ENCODE data around the gene CKS1B. TPM values are rescaled to one million over a fixed set of nuclear protein-coding genes. Genes with fewer than 3 reads are reported as not detected.

Gene CKS1B
- total and polyA plus RNA-seq, 3 experiments from 2014 or later = 46.8 to 126 (median 125) TPM

DNA sequence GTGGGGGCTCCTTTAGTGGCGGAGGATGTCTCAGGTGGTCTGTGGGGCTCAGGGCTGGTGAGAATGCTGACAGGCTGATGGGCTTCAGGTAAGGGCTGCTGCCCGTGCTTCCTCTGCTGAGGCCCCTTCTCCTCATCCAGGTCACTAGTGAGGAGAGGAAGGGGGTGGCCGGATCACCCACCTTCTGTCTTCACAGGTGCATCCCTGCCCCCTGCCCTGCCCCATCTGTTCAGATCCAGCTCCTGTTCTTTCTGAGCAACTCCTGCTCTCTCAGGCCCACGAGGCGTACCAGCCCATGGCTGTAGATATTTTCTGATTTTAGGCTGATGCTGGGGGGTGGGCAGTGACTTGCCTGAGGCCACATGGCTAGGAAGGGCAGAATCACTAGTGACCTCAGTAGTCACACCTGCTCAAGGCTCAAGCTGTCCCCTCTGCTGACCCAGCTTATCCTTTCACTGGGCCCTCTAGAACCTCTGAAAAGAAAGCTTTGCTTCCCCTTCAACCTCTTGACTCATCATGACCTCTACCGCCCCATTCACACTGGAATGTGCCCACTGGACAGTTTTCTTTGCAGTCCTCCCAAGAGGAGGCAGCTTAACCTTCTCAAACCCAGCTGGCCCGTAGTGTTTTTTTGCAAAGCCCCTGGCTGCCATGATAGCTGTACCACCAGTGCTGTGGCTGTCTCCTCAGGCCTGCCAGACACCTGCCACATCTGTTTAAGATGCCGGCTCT, 44.3 kb downstream of the CKS1B start:
- H3K4me1 ChIP-seq (ENCODE audit: insufficient read depth, low read length) = peaks cover 49% of the 10 kb centered on the region
- H3K36me3 Mint-ChIP-seq = peaks cover 0 to 13% (median 0%) of the 10 kb centered on the region in 3 donors
- ChIA-PET CTCF (interaction anchor here (1.0 to 16.7 kb wide), 11 partner anchors 20 to 79 kb away, joined by 3 to 207 read pairs (median 22); partner anchors contain the start of genes ADAM15, CKS1B, EFNA4 and FLAD1), POLR2A (no interaction called here)
- H3K4me3 Mint-ChIP-seq = peak overlapping the region in 1 of 7 donors; percentile 41
- H3K4me1 Mint-ChIP-seq = peaks cover 30 to 38% (median 37%) of the 10 kb centered on the region in 3 donors
- no peaks in the 10 kb centered on the region for H3K27me3 Mint-ChIP-seq
- no peaks in the 10 kb centered on the region for H3K9me3 Mint-ChIP-seq
- DNase-seq = no peak
- H3K9me3 ChIP-seq (ENCODE audit: low read length) = no peaks in the 10 kb centered on the region
- no peaks in the 10 kb centered on the region for H3K27me3 ChIP-seq (ENCODE audit: insufficient read depth, low read length, poor library complexity, severe bottlenecking)
- H3K27ac Mint-ChIP-seq = peak overlapping the region in 4 of 8 donors; percentile 32 to 76 (median 64)
- H3K27ac ChIP-seq (ENCODE audit: low read depth, low read length) = no peak overlapping the region
- peaks cover 12% of the 10 kb centered on the region for H3K36me3 ChIP-seq (ENCODE audit: insufficient read depth, low read length)
- H3K4me3 ChIP-seq (ENCODE audit: low read length) = no peak overlapping the region

DNA sequence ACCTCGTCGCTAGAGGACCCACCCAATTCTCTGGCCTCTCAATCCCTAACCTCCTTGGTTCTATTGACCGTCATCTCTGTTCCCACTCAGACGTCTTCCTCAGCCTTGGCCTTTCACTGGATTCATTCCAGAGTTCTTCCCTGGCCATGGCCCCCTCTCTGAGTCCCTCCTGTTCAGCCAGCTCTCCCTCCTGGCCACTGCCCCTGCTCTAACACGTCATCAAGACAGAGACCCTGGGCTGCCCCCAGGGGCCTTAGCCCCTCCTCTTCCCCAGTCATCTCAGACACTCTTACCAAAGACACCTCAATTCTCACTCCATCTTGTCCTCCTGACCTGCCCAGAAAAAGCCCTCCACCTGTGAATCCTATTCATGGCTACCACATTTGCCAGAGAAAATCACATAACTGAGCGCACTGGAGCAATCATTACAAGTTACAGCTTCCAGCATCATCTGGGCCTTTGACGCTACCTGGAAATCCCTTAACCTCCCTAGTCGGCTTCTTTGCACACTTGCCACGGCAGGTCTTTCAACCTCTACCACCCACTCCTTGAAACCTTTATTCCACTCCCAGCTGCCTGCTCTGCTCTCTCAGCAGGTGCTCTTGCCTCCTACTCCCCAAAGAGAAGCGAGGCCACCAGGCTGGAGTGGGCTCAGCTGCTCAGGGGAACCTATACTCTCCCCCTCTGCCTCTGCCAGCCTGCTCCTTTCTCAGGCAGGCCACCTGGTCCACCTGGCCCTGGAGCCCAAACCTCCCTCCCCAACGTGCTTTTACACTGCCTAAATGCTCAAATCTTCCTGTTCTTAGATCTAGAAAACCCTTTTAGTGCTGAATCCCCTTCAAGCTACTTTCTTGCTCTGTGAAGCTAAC, 45.1 kb downstream of the CKS1B start:
- no peaks in the 10 kb centered on the region for H3K9me3 Mint-ChIP-seq
- ChIA-PET POLR2A (no interaction called here), CTCF (interaction anchor here (1.0 to 16.7 kb wide), 7 partner anchors 10 to 66 kb away, joined by 3 to 207 read pairs (median 42); partner anchors contain the start of genes ADAM15, CKS1B, EFNA4 and LENEP)
- H3K36me3 ChIP-seq (ENCODE audit: insufficient read depth, low read length) = peaks cover 6% of the 10 kb centered on the region
- H3K27ac ChIP-seq (ENCODE audit: low read depth, low read length) = no peak overlapping the region
- H3K4me1 ChIP-seq (ENCODE audit: insufficient read depth, low read length) = peaks cover 40% of the 10 kb centered on the region
- no peaks in the 10 kb centered on the region for H3K9me3 ChIP-seq (ENCODE audit: low read length)
- peak overlapping the region in 3 of 7 donors; percentile 5 to 41 (median 13) for H3K4me3 Mint-ChIP-seq
- no peaks in the 10 kb centered on the region for H3K27me3 Mint-ChIP-seq
- H3K27ac Mint-ChIP-seq = peak overlapping the region in 7 of 8 donors; percentile 47 to 82 (median 64)
- peaks cover 22 to 30% (median 30%) of the 10 kb centered on the region in 3 donors for H3K4me1 Mint-ChIP-seq
- H3K36me3 Mint-ChIP-seq = peaks cover 0 to 8% (median 0%) of the 10 kb centered on the region in 3 donors
- H3K27me3 ChIP-seq (ENCODE audit: insufficient read depth, low read length, poor library complexity, severe bottlenecking) = no peaks in the 10 kb centered on the region
- no peak for DNase-seq
- H3K4me3 ChIP-seq (ENCODE audit: low read length) = no peak overlapping the region

GRCh38 chr1:155022136-155022926, 47.9 kb downstream of the CKS1B start:
- H3K4me1 Mint-ChIP-seq = peaks cover 11 to 14% (median 12%) of the 10 kb centered on the region in 3 donors
- Histone ChIP-seq H3K4me3 (ENCODE audit: low read length) (no peak overlapping the region), H3K4me1 (ENCODE audit: insufficient read depth, low read length) (peaks cover 13% of the 10 kb centered on the region), H3K27ac (ENCODE audit: low read depth, low read length) (no peak overlapping the region), H3K27me3 (ENCODE audit: insufficient read depth, low read length, poor library complexity, severe bottlenecking) (no peaks in the 10 kb centered on the region), H3K9me3 (ENCODE audit: low read length) (no peaks in the 10 kb centered on the region), H3K36me3 (ENCODE audit: insufficient read depth, low read length) (no peaks in the 10 kb centered on the region)
- no peaks in the 10 kb centered on the region for H3K36me3 Mint-ChIP-seq
- no peaks in the 10 kb centered on the region for H3K27me3 Mint-ChIP-seq
- DNase-seq = no peak
- H3K27ac Mint-ChIP-seq = peak overlapping the region in 3 of 8 donors; percentile 38 to 77 (median 74)
- ChIA-PET POLR2A (interaction anchor here (0.5 kb wide), 1 partner anchor 723 kb away, joined by 3 read pairs; no protein-coding TSS in a partner anchor), CTCF (interaction anchor here (0.8 to 16.7 kb wide), 5 partner anchors 14 to 63 kb away, joined by 3 to 207 read pairs (median 3); partner anchors contain the start of genes ADAM15, LENEP, PYGO2 and ZBTB7B)
- no peak overlapping the region for H3K4me3 Mint-ChIP-seq
- no peaks in the 10 kb centered on the region for H3K9me3 Mint-ChIP-seq

DNA sequence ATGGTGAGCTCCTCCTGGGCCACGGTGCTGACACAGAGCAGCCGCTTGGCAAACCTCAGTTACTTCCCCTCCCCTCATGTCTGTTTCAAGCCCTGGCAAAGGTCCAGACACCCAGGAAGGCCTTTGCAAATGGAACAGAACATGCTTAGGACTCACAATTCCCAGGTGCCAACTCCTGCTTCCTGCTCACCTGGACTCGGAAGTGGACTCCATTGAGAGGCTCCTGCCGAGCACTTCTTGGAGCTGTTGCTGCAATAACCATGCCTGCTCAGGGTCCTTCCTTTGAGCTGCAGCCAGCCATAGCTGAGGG, 48.4 kb downstream of the CKS1B start:
- no peak overlapping the region for H3K27ac Mint-ChIP-seq
- H3K4me3 Mint-ChIP-seq = no peak overlapping the region
- H3K36me3 Mint-ChIP-seq = no peaks in the 10 kb centered on the region

DNA sequence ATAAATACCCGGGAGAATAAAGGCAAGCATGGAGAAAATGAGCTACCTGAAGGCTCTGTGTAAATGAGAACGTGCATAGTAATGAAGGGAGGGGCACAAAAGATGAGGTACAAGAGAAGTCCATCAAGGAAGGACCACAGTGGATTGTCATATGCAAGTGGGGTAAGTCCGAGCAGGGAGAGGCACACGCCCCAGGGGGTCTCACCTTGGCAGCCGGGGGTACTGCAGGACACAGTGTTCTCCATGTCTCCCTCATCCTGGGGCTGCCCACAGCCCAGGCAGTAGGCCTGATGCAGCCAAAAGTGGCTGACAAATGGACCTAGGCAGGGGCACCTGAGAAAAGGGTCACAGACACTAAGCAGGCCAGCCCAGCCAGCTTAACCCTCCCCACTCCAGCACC, 49.1 kb downstream of the CKS1B start:
- ChIA-PET POLR2A (no interaction called here), CTCF (interaction anchor here (0.9 kb wide), 1 partner anchor 63 kb away, joined by 3 read pairs; the partner anchor contains the start of gene PYGO2)
- Histone ChIP-seq H3K27ac (ENCODE audit: low read depth, low read length) (no peak overlapping the region), H3K36me3 (ENCODE audit: insufficient read depth, low read length) (no peaks in the 10 kb centered on the region), H3K9me3 (ENCODE audit: low read length) (no peaks in the 10 kb centered on the region), H3K27me3 (ENCODE audit: insufficient read depth, low read length, poor library complexity, severe bottlenecking) (no peaks in the 10 kb centered on the region), H3K4me1 (ENCODE audit: insufficient read depth, low read length) (peaks cover 2% of the 10 kb centered on the region), H3K4me3 (ENCODE audit: low read length) (no peak overlapping the region)
- no peaks in the 10 kb centered on the region for H3K9me3 Mint-ChIP-seq
- no peaks in the 10 kb centered on the region for H3K27me3 Mint-ChIP-seq
- H3K4me3 Mint-ChIP-seq = no peak overlapping the region
- H3K27ac Mint-ChIP-seq = no peak overlapping the region
- no peak for DNase-seq
- H3K36me3 Mint-ChIP-seq = no peaks in the 10 kb centered on the region
- peaks cover 4 to 6% (median 5%) of the 10 kb centered on the region in 3 donors for H3K4me1 Mint-ChIP-seq

More for the DNA sequence above, 48.4 kb downstream of the CKS1B start:
- no peaks in the 10 kb centered on the region for H3K9me3 ChIP-seq (ENCODE audit: low read length)
- H3K4me1 ChIP-seq (ENCODE audit: insufficient read depth, low read length) = peaks cover 10% of the 10 kb centered on the region
- CTCF ChIA-PET = interaction anchor here (0.9 to 16.7 kb wide), 4 partner anchors 15 to 62 kb away, joined by 3 to 207 read pairs (median 3); partner anchors contain the start of genes ADAM15, LENEP, PYGO2 and ZBTB7B
- POLR2A ChIA-PET = interaction anchor here (0.5 kb wide), 1 partner anchor 722 kb away, joined by 3 read pairs; no protein-coding TSS in a partner anchor
- no peaks in the 10 kb centered on the region for H3K27me3 ChIP-seq (ENCODE audit: insufficient read depth, low read length, poor library complexity, severe bottlenecking)
- H3K9me3 Mint-ChIP-seq = no peaks in the 10 kb centered on the region
- no peak overlapping the region for H3K27ac ChIP-seq (ENCODE audit: low read depth, low read length)
- DNase-seq = no peak
- peaks cover 6 to 10% (median 7%) of the 10 kb centered on the region in 3 donors for H3K4me1 Mint-ChIP-seq
- no peaks in the 10 kb centered on the region for H3K27me3 Mint-ChIP-seq
- no peak overlapping the region for H3K4me3 ChIP-seq (ENCODE audit: low read length)
- H3K36me3 ChIP-seq (ENCODE audit: insufficient read depth, low read length) = no peaks in the 10 kb centered on the region

- Mint-ChIP-seq H3K36me3 (no peaks in the 10 kb centered on the region), H3K27me3 (peaks cover 3 to 6% of the 10 kb centered on the region in 2 donors), H3K27ac (no peak overlapping the region), H3K4me3 (no peak overlapping the region), H3K4me1 (peaks cover under 1 to 5% (median 3%) of the 10 kb centered on the region in 3 donors), H3K9me3 (no peaks in the 10 kb centered on the region)
- Histone ChIP-seq H3K27me3 (ENCODE audit: insufficient read depth, low read length, poor library complexity, severe bottlenecking) (no peaks in the 10 kb centered on the region), H3K4me3 (ENCODE audit: low read length) (no peak overlapping the region), H3K27ac (ENCODE audit: low read depth, low read length) (no peak overlapping the region), H3K36me3 (ENCODE audit: insufficient read depth, low read length) (no peaks in the 10 kb centered on the region), H3K9me3 (ENCODE audit: low read length) (no peaks in the 10 kb centered on the region), H3K4me1 (ENCODE audit: insufficient read depth, low read length) (no peaks in the 10 kb centered on the region)
- ChIA-PET POLR2A (no interaction called here), CTCF (interaction anchor here (0.7 to 1.6 kb wide), 3 partner anchors 20 to 37 kb away, joined by 3 to 4 read pairs (median 4); partner anchors contain the start of gene ADAM15)
- no peak for DNase-seq
Measured at GRCh38 chr1:155024315-155024714, 49.8 kb downstream of the CKS1B start.

- ChIA-PET CTCF (interaction anchor here (1.6 kb wide), 2 partner anchors 9 to 25 kb away, joined by 4 to 7 read pairs; partner anchors contain the start of gene ADAM15), POLR2A (no interaction called here)
- Mint-ChIP-seq H3K4me1 (peaks cover 0 to 2% (median 0%) of the 10 kb centered on the region in 3 donors), H3K36me3 (no peaks in the 10 kb centered on the region), H3K9me3 (no peaks in the 10 kb centered on the region), H3K4me3 (no peak overlapping the region), H3K27me3 (peaks cover 6 to 7% of the 10 kb centered on the region in 2 donors), H3K27ac (no peak overlapping the region)
- Histone ChIP-seq H3K27me3 (ENCODE audit: insufficient read depth, low read length, poor library complexity, severe bottlenecking) (no peaks in the 10 kb centered on the region), H3K4me3 (ENCODE audit: low read length) (no peak overlapping the region), H3K36me3 (ENCODE audit: insufficient read depth, low read length) (no peaks in the 10 kb centered on the region), H3K9me3 (ENCODE audit: low read length) (no peaks in the 10 kb centered on the region), H3K27ac (ENCODE audit: low read depth, low read length) (no peak overlapping the region), H3K4me1 (ENCODE audit: insufficient read depth, low read length) (no peaks in the 10 kb centered on the region)
- no peak for DNase-seq
Measured at GRCh38 chr1:155026154-155026553, 51.7 kb downstream of the CKS1B start.
